Measurements from ENCODE around the gene TMOD4.

DNA sequence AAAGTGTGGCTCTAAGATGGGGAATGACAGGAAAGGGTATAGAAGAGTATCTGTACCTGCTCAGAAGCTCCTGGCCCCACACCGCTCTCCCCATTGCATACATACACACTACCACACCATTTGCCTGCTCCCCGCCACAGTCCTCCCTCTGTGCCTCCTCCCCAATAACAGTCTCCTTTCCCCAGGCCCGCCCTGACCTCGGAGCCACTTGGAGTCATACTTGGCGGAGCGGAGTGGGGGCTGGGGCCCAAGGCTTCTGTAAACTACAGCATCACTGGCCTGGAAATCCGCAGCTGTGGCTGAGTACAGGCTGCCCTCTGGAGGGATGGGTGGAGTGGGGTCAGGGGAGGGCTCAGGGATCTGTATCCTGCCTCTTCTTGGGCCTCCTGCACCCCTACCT lies 38.0 kb downstream of the TMOD4 start:
- TF ChIP-seq POLR2A (IDR thresholded peaks at IDR 0.05; ENCODE audit: low read depth) (no peak), EP300 (IDR thresholded peaks at IDR 0.05) (no peak)
- TF ChIP-seq, protein P1, sequence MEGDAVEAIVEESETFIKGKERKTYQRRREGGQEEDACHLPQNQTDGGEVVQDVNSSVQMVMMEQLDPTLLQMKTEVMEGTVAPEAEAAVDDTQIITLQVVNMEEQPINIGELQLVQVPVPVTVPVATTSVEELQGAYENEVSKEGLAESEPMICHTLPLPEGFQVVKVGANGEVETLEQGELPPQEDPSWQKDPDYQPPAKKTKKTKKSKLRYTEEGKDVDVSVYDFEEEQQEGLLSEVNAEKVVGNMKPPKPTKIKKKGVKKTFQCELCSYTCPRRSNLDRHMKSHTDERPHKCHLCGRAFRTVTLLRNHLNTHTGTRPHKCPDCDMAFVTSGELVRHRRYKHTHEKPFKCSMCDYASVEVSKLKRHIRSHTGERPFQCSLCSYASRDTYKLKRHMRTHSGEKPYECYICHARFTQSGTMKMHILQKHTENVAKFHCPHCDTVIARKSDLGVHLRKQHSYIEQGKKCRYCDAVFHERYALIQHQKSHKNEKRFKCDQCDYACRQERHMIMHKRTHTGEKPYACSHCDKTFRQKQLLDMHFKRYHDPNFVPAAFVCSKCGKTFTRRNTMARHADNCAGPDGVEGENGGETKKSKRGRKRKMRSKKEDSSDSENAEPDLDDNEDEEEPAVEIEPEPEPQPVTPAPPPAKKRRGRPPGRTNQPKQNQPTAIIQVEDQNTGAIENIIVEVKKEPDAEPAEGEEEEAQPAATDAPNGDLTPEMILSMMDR (IDR thresholded peaks at IDR 0.05) = no peak
